Neural cell (in vitro differentiated cells): ENCODE results near the gene AK4. TPM values are rescaled to one million over a fixed set of nuclear protein-coding genes. Genes with fewer than 3 reads are reported as not detected.

ENCODE experiments used
- H2AFZ ChIP-seq: fragments of 200-600, 300-800 bp; sonication (generic), shearing (Covaris generic); 2 replicates; pipeline ENCODE4 v1.6.0; 2014; ENCODE audit warnings: low read depth, mild to moderate bottlenecking, antibody characterized with exemption, low read length, moderate library complexity
- H3F3A ChIP-seq: fragments of 200-600 bp; shearing (Covaris generic); 2 replicates; pipeline ENCODE4 v1.6.1; 2016; ENCODE audit warnings: mild to moderate bottlenecking, moderate library complexity, mixed read lengths, antibody characterized with exemption, low read length; ENCODE audit not compliant: insufficient read depth, poor library complexity, severe bottlenecking
- H3K27ac ChIP-seq: fragments of 200-600, 300-800 bp; sonication (generic), shearing (Covaris generic); 2 replicates; pipeline ENCODE4 v1.5.1; 2014; ENCODE audit warnings: mild to moderate bottlenecking, low read length, moderate library complexity
- H3K27me3 ChIP-seq: fragments of 300-800, 200-600 bp; sonication (generic), shearing (Covaris generic); 2 replicates; pipeline ENCODE4 v1.6.0; 2014; ENCODE audit warnings: mild to moderate bottlenecking, low read depth, low read length, moderate library complexity; ENCODE audit not compliant: insufficient read depth
- H3K36me3 ChIP-seq: fragments of 300-800, 200-600 bp; sonication (generic), shearing (Covaris generic); 2 replicates; pipeline ENCODE4 v1.5.1; 2014; ENCODE audit warnings: mild to moderate bottlenecking, antibody characterized with exemption, low read length, moderate library complexity; ENCODE audit not compliant: insufficient read depth
- H3K4me2 ChIP-seq: fragments of 300-800, 200-600 bp; sonication (generic), shearing (Covaris generic); 2 replicates; pipeline ENCODE4 v1.6.0; 2014; ENCODE audit warnings: mild to moderate bottlenecking, low read length
- H3K4me3 ChIP-seq: fragments of 300-800, 200-600 bp; sonication (generic), shearing (Covaris generic); 2 replicates; pipeline ENCODE4 v1.5.1; 2014; ENCODE audit warnings: mild to moderate bottlenecking, low read length, moderate library complexity
- H3K79me2 ChIP-seq: fragments of 200-600 bp; shearing (Covaris generic); replicated peaks from 2 replicates; pipeline ENCODE4 v1.6.0; 2014; ENCODE audit warnings: mild to moderate bottlenecking, low read length, moderate library complexity; ENCODE audit not compliant: insufficient read depth
- H3K9ac ChIP-seq: fragments of 300-800, 200-600 bp; sonication (generic), shearing (Covaris generic); 2 replicates; pipeline ENCODE4 v1.6.1; 2016; ENCODE audit warnings: mild to moderate bottlenecking, low read length, mixed read lengths
- H3K9me2 ChIP-seq: fragments of 200-600 bp; shearing (Covaris generic); 2 replicates; pipeline ENCODE4 v1.6.1; 2016; ENCODE audit warnings: mild to moderate bottlenecking, low read length, mixed read lengths; ENCODE audit not compliant: insufficient read depth
- H3K9me3 ChIP-seq: fragments of 200-600, 300-800 bp; sonication (generic), shearing (Covaris generic); 2 replicates; pipeline ENCODE4 v1.6.1; 2016; ENCODE audit warnings: mild to moderate bottlenecking, mixed run types, low read length, moderate library complexity, mixed read lengths
- H4K20me1 ChIP-seq: fragments of 200-600 bp; shearing (Covaris generic); 2 replicates; pipeline ENCODE4 v1.6.1; 2016; ENCODE audit warnings: mild to moderate bottlenecking, mixed run types; ENCODE audit not compliant: insufficient read depth
- EP300 ChIP-seq: fragments of 450-650 bp; conservative IDR thresholded peaks from 2 replicates; pipeline ENCODE4 v1.6.1; 2014; ENCODE audit warnings: antibody characterized with exemption, mild to moderate bottlenecking, moderate library complexity; ENCODE audit not compliant: poor library complexity, severe bottlenecking
- EZH2 ChIP-seq: fragments of 200-600, 300-800 bp; shearing (Covaris generic), sonication (generic); IDR thresholded peaks from 2 replicates; pipeline ENCODE4 v1.6.1; 2014; ENCODE audit warnings: antibody characterized with exemption, low read length, borderline replicate concordance, mild to moderate bottlenecking; ENCODE audit not compliant: insufficient read depth, poor library complexity, severe bottlenecking
- MXI1 ChIP-seq: fragments of 450-650 bp; conservative IDR thresholded peaks from 2 replicates; pipeline ENCODE4 v1.6.1; 2014; ENCODE audit warnings: antibody characterized with exemption, mild to moderate bottlenecking; ENCODE audit not compliant: poor library complexity, severe bottlenecking
- POLR2AphosphoS5 ChIP-seq: IDR thresholded peaks from 2 replicates; pipeline ENCODE4 v1.6.1; 2012
- RAD21 ChIP-seq: fragments of 450-650 bp; conservative IDR thresholded peaks from 2 replicates; pipeline ENCODE4 v1.6.1; 2014; ENCODE audit warnings: antibody characterized with exemption, mild to moderate bottlenecking, moderate library complexity
- REST ChIP-seq: IDR thresholded peaks from 2 replicates; pipeline ENCODE4 v1.6.1; 2012; ENCODE audit warnings: borderline replicate concordance
- SMC3 ChIP-seq: fragments of 450-650 bp; conservative IDR thresholded peaks from 2 replicates; pipeline ENCODE4 v1.6.1; 2014; ENCODE audit warnings: antibody characterized with exemption, mild to moderate bottlenecking, moderate library complexity; ENCODE audit not compliant: poor library complexity
- TAF1 ChIP-seq: IDR thresholded peaks from 2 replicates; pipeline ENCODE4 v1.6.1; 2012; ENCODE audit warnings: low read depth
- polyA plus RNA-seq: library from polyadenylated mRNA; depleted of rRNA; stranded (reverse); fragments of >200 nt; gene quantifications from 2 replicates; pipeline ENCODE4 v1.2.3, GENCODE V29; 2014
- TF ChIP-seq, protein P1 (sequence below): fragments of 450-650 bp; IDR thresholded peaks from 2 replicates; pipeline ENCODE4 v1.5.1; 2014; ENCODE audit warnings: antibody characterized with exemption, mild to moderate bottlenecking, moderate library complexity; ENCODE audit not compliant: poor library complexity, severe bottlenecking

AK4 gene
- polyA plus RNA-seq, 1 donor from 2014 or later = 1.9 TPM

DNA sequence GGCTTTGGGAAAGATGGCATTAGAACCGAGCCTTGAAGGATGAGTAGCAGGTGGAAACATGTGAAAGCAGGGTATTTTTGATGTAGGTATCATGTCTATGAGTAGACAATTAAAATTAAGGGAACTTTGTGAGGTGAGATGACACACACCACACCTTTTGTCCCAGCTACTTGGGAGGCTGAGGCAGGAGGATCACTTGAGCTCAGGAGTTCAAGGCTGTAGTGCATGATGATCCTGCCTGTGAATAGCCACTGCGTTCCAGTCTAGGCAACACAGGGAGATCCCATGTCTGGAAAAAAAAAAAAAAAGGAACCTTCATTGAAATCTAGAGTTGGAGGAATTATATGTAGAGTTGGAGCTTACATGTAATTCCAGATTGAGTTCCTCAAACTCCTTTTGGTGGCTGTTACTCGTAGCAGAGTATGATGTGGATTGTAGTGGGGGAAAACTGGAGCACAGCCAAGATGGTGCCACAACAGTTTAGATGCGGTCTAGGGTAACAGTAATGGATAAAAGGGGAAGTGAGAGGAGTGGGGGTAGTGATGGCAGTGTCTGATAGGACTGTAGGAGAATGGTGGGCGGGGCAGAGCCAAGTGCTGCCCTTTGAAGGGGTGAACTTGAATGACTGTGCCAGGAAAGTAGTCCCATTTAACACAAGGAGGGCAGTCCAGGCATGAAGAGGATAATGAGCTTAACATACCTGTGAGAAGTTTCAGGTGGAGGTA is 17.4 kb downstream of the AK4 start (continued):
- TF ChIP-seq, protein P1, sequence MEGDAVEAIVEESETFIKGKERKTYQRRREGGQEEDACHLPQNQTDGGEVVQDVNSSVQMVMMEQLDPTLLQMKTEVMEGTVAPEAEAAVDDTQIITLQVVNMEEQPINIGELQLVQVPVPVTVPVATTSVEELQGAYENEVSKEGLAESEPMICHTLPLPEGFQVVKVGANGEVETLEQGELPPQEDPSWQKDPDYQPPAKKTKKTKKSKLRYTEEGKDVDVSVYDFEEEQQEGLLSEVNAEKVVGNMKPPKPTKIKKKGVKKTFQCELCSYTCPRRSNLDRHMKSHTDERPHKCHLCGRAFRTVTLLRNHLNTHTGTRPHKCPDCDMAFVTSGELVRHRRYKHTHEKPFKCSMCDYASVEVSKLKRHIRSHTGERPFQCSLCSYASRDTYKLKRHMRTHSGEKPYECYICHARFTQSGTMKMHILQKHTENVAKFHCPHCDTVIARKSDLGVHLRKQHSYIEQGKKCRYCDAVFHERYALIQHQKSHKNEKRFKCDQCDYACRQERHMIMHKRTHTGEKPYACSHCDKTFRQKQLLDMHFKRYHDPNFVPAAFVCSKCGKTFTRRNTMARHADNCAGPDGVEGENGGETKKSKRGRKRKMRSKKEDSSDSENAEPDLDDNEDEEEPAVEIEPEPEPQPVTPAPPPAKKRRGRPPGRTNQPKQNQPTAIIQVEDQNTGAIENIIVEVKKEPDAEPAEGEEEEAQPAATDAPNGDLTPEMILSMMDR = no peak
- TF ChIP-seq RAD21 (no peak), TAF1 (no peak)

GRCh38 chr1:65166572-65167305 is 18.7 kb downstream of the AK4 start:
- H3K9me3 ChIP-seq = no peaks in the 10 kb centered on the region
- H3K4me2 ChIP-seq = no peak overlapping the region
- H4K20me1 ChIP-seq = no peaks in the 10 kb centered on the region
- no peaks in the 10 kb centered on the region for H3K9me2 ChIP-seq
- no peak overlapping the region for H3K4me3 ChIP-seq
- no peaks in the 10 kb centered on the region for H3K79me2 ChIP-seq
- no peak overlapping the region for H3K9ac ChIP-seq
- no peak overlapping the region for H3K27ac ChIP-seq
- H3K27me3 ChIP-seq = no peaks in the 10 kb centered on the region
- H3K36me3 ChIP-seq = no peaks in the 10 kb centered on the region
- H3F3A ChIP-seq = no peaks in the 10 kb centered on the region
- TF ChIP-seq, protein P1 = no peak
- TF ChIP-seq REST (no peak), MXI1 (no peak), POLR2AphosphoS5 (no peak), RAD21 (no peak), TAF1 (no peak), EP300 (no peak), EZH2 (no peak), SMC3 (no peak)
- H2AFZ ChIP-seq = no peak overlapping the region
